ENCODE data around the gene HEPHL1. TPM values are rescaled to one million over a fixed set of nuclear protein-coding genes. Genes with fewer than 3 reads are reported as not detected.

The HEPHL1 gene
- total and polyA plus RNA-seq, 2 experiments from 2014 or later: 0.07 to 0.21 TPM

DNA sequence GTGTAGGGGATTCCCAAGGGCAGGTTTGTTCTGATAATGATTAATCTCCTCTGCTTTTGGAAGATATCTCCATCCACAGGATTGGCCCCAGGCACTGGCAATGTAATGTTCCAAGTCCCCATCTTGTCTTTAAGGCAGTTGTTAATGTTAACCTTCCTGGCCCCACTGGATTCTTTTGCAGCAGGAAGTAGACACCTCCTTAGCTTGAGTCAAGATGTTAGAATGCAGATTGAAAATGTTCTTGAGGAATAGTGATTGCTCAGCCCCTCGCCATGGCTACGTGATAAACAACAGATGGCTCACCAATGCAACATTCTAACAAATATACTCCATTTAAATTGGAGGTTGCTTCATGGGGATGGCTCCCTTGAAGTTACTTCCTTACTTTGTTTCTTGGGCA is 7.3 kb downstream of the HEPHL1 start:
- H3K4me3 Mint-ChIP-seq: no peak overlapping the region
- Histone ChIP-seq H3K4me3 (no peak overlapping the region), H3K4me1 (ENCODE audit: insufficient read depth) (no peaks in the 10 kb centered on the region; the same call in 1 of the 2 replicates), H3K27me3 (ENCODE audit: insufficient read depth) (no peaks in the 10 kb centered on the region), H2AFZ (no peak overlapping the region), H4K20me1 (replicated peaks; ENCODE audit: insufficient read depth) (no peaks in the 10 kb centered on the region), H3K4me2 (no peak overlapping the region), H3K9me2 (ENCODE audit: insufficient read depth) (peaks cover 17% of the 10 kb centered on the region), H3F3A (replicated peaks; ENCODE audit: low read depth) (no peaks in the 10 kb centered on the region), H3K79me2 (replicated peaks; ENCODE audit: insufficient read depth) (no peaks in the 10 kb centered on the region), H3K36me3 (ENCODE audit: insufficient read depth) (no peaks in the 10 kb centered on the region), H3K27ac (ENCODE audit: low read depth) (no peak overlapping the region)
- peaks cover 9% of the 10 kb centered on the region; the same call in 1 of the 3 replicates for H3K9me3 Mint-ChIP-seq
- no peaks in the 10 kb centered on the region for H3K27me3 Mint-ChIP-seq (ENCODE audit: insufficient read depth, low read depth, poor library complexity)
- no peak for ATAC-seq
- no peaks in the 10 kb centered on the region for H3K4me1 Mint-ChIP-seq
- TF ChIP-seq STAT1 (IDR thresholded peaks at IDR 0.05; ENCODE audit: unreplicated experiment): no peak
- TF ChIP-seq ZNF331 (CRISPR knock-in tag; IDR thresholded peaks at IDR 0.05; ENCODE audit: low read depth): no peak
- TF ChIP-seq POLR2AphosphoS5 (IDR thresholded peaks at IDR 0.05; ENCODE audit: low read depth): no peak
- TF ChIP-seq CREB1 (CRISPR knock-in tag; IDR thresholded peaks at IDR 0.05; ENCODE audit: low read depth): no peak
- TF ChIP-seq JUNB (IDR thresholded peaks at IDR 0.05; ENCODE audit: unreplicated experiment): no peak
- no peak for TF ChIP-seq EZH2phosphoT487 (IDR thresholded peaks at IDR 0.05; ENCODE audit: unreplicated experiment)
- TF ChIP-seq, protein P1, sequence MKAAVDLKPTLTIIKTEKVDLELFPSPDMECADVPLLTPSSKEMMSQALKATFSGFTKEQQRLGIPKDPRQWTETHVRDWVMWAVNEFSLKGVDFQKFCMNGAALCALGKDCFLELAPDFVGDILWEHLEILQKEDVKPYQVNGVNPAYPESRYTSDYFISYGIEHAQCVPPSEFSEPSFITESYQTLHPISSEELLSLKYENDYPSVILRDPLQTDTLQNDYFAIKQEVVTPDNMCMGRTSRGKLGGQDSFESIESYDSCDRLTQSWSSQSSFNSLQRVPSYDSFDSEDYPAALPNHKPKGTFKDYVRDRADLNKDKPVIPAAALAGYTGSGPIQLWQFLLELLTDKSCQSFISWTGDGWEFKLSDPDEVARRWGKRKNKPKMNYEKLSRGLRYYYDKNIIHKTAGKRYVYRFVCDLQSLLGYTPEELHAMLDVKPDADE (IDR thresholded peaks at IDR 0.05): no peak
- TF ChIP-seq, protein P2, sequence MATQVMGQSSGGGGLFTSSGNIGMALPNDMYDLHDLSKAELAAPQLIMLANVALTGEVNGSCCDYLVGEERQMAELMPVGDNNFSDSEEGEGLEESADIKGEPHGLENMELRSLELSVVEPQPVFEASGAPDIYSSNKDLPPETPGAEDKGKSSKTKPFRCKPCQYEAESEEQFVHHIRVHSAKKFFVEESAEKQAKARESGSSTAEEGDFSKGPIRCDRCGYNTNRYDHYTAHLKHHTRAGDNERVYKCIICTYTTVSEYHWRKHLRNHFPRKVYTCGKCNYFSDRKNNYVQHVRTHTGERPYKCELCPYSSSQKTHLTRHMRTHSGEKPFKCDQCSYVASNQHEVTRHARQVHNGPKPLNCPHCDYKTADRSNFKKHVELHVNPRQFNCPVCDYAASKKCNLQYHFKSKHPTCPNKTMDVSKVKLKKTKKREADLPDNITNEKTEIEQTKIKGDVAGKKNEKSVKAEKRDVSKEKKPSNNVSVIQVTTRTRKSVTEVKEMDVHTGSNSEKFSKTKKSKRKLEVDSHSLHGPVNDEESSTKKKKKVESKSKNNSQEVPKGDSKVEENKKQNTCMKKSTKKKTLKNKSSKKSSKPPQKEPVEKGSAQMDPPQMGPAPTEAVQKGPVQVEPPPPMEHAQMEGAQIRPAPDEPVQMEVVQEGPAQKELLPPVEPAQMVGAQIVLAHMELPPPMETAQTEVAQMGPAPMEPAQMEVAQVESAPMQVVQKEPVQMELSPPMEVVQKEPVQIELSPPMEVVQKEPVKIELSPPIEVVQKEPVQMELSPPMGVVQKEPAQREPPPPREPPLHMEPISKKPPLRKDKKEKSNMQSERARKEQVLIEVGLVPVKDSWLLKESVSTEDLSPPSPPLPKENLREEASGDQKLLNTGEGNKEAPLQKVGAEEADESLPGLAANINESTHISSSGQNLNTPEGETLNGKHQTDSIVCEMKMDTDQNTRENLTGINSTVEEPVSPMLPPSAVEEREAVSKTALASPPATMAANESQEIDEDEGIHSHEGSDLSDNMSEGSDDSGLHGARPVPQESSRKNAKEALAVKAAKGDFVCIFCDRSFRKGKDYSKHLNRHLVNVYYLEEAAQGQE (IDR thresholded peaks at IDR 0.05; ENCODE audit: unreplicated experiment): no peak
- no peak for TF ChIP-seq ZNF114 (CRISPR knock-in tag; IDR thresholded peaks at IDR 0.05)
- no peak overlapping the region for H3K27ac Mint-ChIP-seq
- no peak for DNase-seq (ENCODE audit: low spot score)
- H3K36me3 Mint-ChIP-seq (ENCODE audit: low read depth): 0 out of 3 replicates have a peak, but pooled peaks cover 3% of the 10 kb centered on the region

DNA sequence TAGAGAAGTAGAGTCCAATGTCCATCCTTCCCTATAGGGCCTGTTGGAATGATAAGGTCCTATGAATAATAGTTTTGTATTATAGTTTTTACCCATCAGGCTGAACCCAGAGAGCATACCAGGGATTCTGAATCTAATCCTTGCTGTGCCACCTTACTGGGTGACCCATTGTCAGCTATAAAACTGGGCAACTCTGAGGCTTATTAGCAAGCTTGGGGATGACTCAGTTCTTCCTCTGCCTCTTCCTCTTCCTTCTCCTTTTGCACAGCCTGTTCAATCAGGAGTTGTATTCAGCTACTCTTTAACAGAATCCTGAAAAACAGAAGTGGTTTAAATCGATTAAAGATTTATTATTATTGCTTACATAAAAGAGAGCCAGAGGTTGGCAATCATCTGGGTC is 8.9 kb downstream of the HEPHL1 start:
- Histone ChIP-seq H3K27ac (ENCODE audit: low read depth) (no peak overlapping the region), H3K36me3 (ENCODE audit: insufficient read depth) (no peaks in the 10 kb centered on the region), H4K20me1 (replicated peaks; ENCODE audit: insufficient read depth) (no peaks in the 10 kb centered on the region), H3K4me3 (no peak overlapping the region), H3K79me2 (replicated peaks; ENCODE audit: insufficient read depth) (no peaks in the 10 kb centered on the region), H3K9me2 (ENCODE audit: insufficient read depth) (peaks cover 19% of the 10 kb centered on the region; the same call in 1 of the 2 replicates), H3K4me2 (no peak overlapping the region), H3K4me1 (ENCODE audit: insufficient read depth) (no peaks in the 10 kb centered on the region; the same call in 1 of the 2 replicates), H2AFZ (no peak overlapping the region), H3F3A (replicated peaks; ENCODE audit: low read depth) (no peaks in the 10 kb centered on the region), H3K27me3 (ENCODE audit: insufficient read depth) (no peaks in the 10 kb centered on the region)
- ATAC-seq (no peak), DNase-seq (ENCODE audit: low spot score) (no peak)
- Mint-ChIP-seq H3K36me3 (ENCODE audit: low read depth) (0 out of 3 replicates have a peak, but pooled peaks cover 3% of the 10 kb centered on the region), H3K27ac (no peak overlapping the region), H3K4me1 (no peaks in the 10 kb centered on the region), H3K4me3 (no peak overlapping the region), H3K27me3 (ENCODE audit: insufficient read depth, low read depth, poor library complexity) (no peaks in the 10 kb centered on the region), H3K9me3 (peaks cover 9% of the 10 kb centered on the region; the same call in 1 of the 3 replicates)
- no peak for TF ChIP-seq NANOG (IDR thresholded peaks at IDR 0.05; ENCODE audit: borderline replicate concordance)
- TF ChIP-seq EZH2 (IDR thresholded peaks at IDR 0.05; ENCODE audit: low read depth, unreplicated experiment): no peak
- TF ChIP-seq STAT1 (IDR thresholded peaks at IDR 0.05; ENCODE audit: unreplicated experiment): no peak
- no peak for TF ChIP-seq ZNF114 (CRISPR knock-in tag; IDR thresholded peaks at IDR 0.05)
- no peak for TF ChIP-seq POLR2AphosphoS5 (IDR thresholded peaks at IDR 0.05; ENCODE audit: low read depth)
- TF ChIP-seq, protein P2 (IDR thresholded peaks at IDR 0.05; ENCODE audit: unreplicated experiment): no peak
